GM06990 (cell line): ENCODE results near the gene SLC7A10.

Experiments used
- DNase-seq: peaks from one replicate; pipeline ENCODE4 v3.0.0-alpha.2; 2011; ENCODE audit not compliant: insufficient read length; ENCODE audit errors: extremely low read depth
- H3K27me3 ChIP-seq: replicated peaks from 2 replicates; pipeline ENCODE4 v1.6.0; 2011; ENCODE audit warnings: low read length; ENCODE audit not compliant: control insufficient read depth, insufficient read depth
- H3K36me3 ChIP-seq: 2 replicates; pipeline ENCODE4 v1.5.1; 2011; ENCODE audit warnings: low read length; ENCODE audit not compliant: control insufficient read depth, insufficient read depth
- H3K4me3 ChIP-seq: replicated peaks from 2 replicates; pipeline ENCODE4 v1.5.1; 2011; ENCODE audit warnings: low read depth, mild to moderate bottlenecking, control low read depth, low read length
- CTCF ChIP-seq: IDR thresholded peaks from 2 replicates; pipeline ENCODE4 v1.5.1; 2011; ENCODE audit warnings: low read length, control low read depth, mild to moderate bottlenecking, inconsistent platforms; ENCODE audit not compliant: insufficient read depth, poor library complexity, severe bottlenecking

The SLC7A10 gene

GRCh38 chr19:33225458-33225926, at the start of gene SLC7A10:
TSS of gene SLC7A10 (minus strand) at chr19:33225850. CDS start at chr19:33225703, 147 bp downstream.
- TF ChIP-seq CTCF: no peak

GRCh38 chr19:33274663-33275558, 49.3 kb upstream of the SLC7A10 start:
- Histone ChIP-seq H3K36me3 (no peaks in the 10 kb centered on the region), H3K4me3 (no peak overlapping the region), H3K27me3 (no peaks in the 10 kb centered on the region)
- DNase-seq: no peak
- no peak for TF ChIP-seq CTCF

More at GRCh38 chr19:33225458-33225926, at the start of gene SLC7A10:
- H3K27me3 ChIP-seq: peaks cover 2% of the 10 kb centered on the region; the same call in 1 of the 2 replicates
- no peak within 1 kb of the TSS for H3K4me3 ChIP-seq
- DNase-seq: no peak
- no peaks in the 10 kb centered on the region for H3K36me3 ChIP-seq

- no peak for DNase-seq
- no peaks in the 10 kb centered on the region for H3K36me3 ChIP-seq
- H3K4me3 ChIP-seq: no peak overlapping the region
- TF ChIP-seq CTCF: no peak
- H3K27me3 ChIP-seq: no peaks in the 10 kb centered on the region
Observed at GRCh38 chr19:33273881-33274662, 48.4 kb upstream of the SLC7A10 start.

DNA sequence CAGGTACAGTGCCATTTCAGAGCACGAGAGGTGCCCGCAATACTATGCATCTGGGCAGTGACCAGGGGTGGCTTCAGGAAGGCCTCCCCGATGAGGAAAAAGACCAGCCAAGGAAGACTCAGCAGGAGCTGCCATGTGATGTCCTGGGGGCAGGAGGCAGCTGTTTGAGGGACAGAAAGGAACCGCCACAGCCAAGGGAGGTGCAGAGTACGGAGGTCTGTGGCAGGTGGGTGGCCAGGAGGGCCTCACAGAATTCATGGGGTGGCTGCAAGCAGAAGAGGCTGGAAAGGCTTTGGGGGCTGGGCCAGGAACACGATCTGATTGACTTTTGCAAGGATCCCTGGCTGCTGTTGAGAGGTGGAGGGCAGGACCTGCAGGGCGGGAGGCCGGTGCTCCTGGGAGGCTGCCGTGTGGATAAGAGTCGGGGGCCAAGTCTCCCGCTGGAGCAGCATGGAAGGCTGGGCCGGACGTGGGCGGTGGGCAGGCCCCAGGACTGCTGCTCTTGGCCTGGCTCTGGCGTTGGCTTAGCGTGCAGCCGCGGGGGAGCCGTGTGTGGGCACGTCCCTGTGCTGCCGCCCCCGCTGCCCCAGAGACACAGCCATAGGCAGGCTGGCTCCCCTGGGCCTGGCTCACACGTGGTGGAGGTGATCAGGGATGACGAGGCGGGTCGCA, 47.6 kb upstream of the SLC7A10 start:
- TF ChIP-seq CTCF: no peak

GRCh38 chr19:33271246-33272021, 45.8 kb upstream of the SLC7A10 start:
- Histone ChIP-seq H3K4me3 (no peak overlapping the region), H3K36me3 (no peaks in the 10 kb centered on the region), H3K27me3 (no peaks in the 10 kb centered on the region)
- no peak for TF ChIP-seq CTCF
- DNase-seq: no peak

More for the DNA sequence above, 47.6 kb upstream of the SLC7A10 start:
- H3K36me3 ChIP-seq: no peaks in the 10 kb centered on the region
- no peak overlapping the region for H3K4me3 ChIP-seq
- no peaks in the 10 kb centered on the region for H3K27me3 ChIP-seq
- DNase-seq: no peak
